Prostate gland (tissue), 2 donors: ENCODE results near the gene CMC4. TPM values are rescaled to one million over a fixed set of nuclear protein-coding genes. Genes with fewer than 3 reads are reported as not detected.

Experiments used
- DNase-seq: peaks from one replicate; pipeline ENCODE4 v3.0.0-alpha.2; 2019; ENCODE audit warnings: low spot score
- H3K27ac ChIP-seq, 2 donors: fragments of 200-600 bp; sonication (generic); 2 replicates each; pipeline ENCODE4 v1.5.1; 2017 to 2019
- H3K27me3 ChIP-seq: fragments of 200-600 bp; sonication (generic); replicated peaks from 2 replicates; pipeline ENCODE4 v1.5.1; 2019; ENCODE audit not compliant: insufficient read depth
- H3K36me3 ChIP-seq, 2 donors: fragments of 200-600 bp; sonication (generic); 1 replicate in 1 of 2; 2 replicates in 1 of 2; pipeline versions ENCODE4 v1.5.1 to v1.8.1; 2017 to 2019
- H3K4me1 ChIP-seq: fragments of 200-600 bp; sonication (generic); replicated peaks from 2 replicates; pipeline ENCODE4 v1.5.1; 2019
- H3K4me3 ChIP-seq, 2 donors: fragments of 200-600 bp; sonication (generic); 2 replicates each; pipeline ENCODE4 v1.5.1; 2017 to 2019
- H3K9me3 ChIP-seq: fragments of 200-600 bp; sonication (generic); 2 replicates; pipeline ENCODE4 v1.5.1; 2017
- CTCF ChIP-seq, 4 experiments: fragments of 200-600 bp in 2 of 4; fragments of 450-650 bp in 2 of 4; sonication (generic) in 2 of 4; IDR thresholded peaks; 1 replicate in 3 of 4; 2 replicates in 1 of 4; pipeline ENCODE4 v1.5.1; 2016 to 2019; ENCODE audit warnings: antibody characterized with exemption in 4 of 4, mild to moderate bottlenecking in 2 of 4, moderate library complexity in 2 of 4
- POLR2A ChIP-seq: fragments of 450-650 bp; IDR thresholded peaks from one replicate; pipeline ENCODE4 v1.6.1; 2016; ENCODE audit warnings: antibody characterized with exemption, mild to moderate bottlenecking
- POLR2AphosphoS5 ChIP-seq: sonication (generic); formaldehyde crosslinking; IDR thresholded peaks from one replicate; pipeline ENCODE4 v1.6.1; 2017; ENCODE audit warnings: antibody characterized with exemption
- WGBS: methylation state at CpG from one replicate; pipeline ENCODE4 v1.1.5; 2018; 5-methylcytosine and 5-hydroxymethylcytosine counted together
- intact Hi-C: fragments of 100-400 bp; cut with DNase I; formaldehyde crosslinking; loops from one replicate; pipeline ENCODE4 v1.14.2; 2022
- total RNA-seq, 2 donors: library from RNA; depleted of rRNA; stranded (reverse); fragments of >200 nt; gene quantifications; one replicate each; pipeline ENCODE4 v1.1.0, GENCODE V29; 2016

CMC4 gene
- total RNA-seq, 2 donors from 2014 or later, result 23.2 to 27.4 TPM

- DNase-seq, result no peak
- WGBS, result 44% methylated on average over 9 of the region's 9 CpGs
- intact Hi-C loops, result no loop called here
- H3K9me3 ChIP-seq, result no peaks in the 10 kb centered on the region
- H3K27me3 ChIP-seq, result no peaks in the 10 kb centered on the region
- no peak overlapping the region for H3K27ac ChIP-seq
- H3K4me3 ChIP-seq, result no peak overlapping the region
- no peaks in the 10 kb centered on the region for H3K36me3 ChIP-seq
- TF ChIP-seq POLR2A, result no peak
- no peak for TF ChIP-seq CTCF (IDR thresholded peaks at IDR 0.05)
- no peak for TF ChIP-seq POLR2AphosphoS5
- H3K4me1 ChIP-seq, result no peaks in the 10 kb centered on the region
These were observed 21.8 kb downstream of the CMC4 start for GRCh38 chrX:155048977-155049619.

GRCh38 chrX:155046811-155047528 is 24.0 kb downstream of the CMC4 start:
- H3K4me1 ChIP-seq, result no peaks in the 10 kb centered on the region
- no peak overlapping the region for H3K4me3 ChIP-seq
- intact Hi-C loops, result no loop called here
- no peak for DNase-seq
- no peaks in the 10 kb centered on the region for H3K27me3 ChIP-seq
- no peak overlapping the region for H3K27ac ChIP-seq
- no peaks in the 10 kb centered on the region for H3K36me3 ChIP-seq
- TF ChIP-seq POLR2AphosphoS5, result no peak
- no peak for TF ChIP-seq POLR2A
- TF ChIP-seq CTCF (IDR thresholded peaks at IDR 0.05), result no peak
- no peaks in the 10 kb centered on the region for H3K9me3 ChIP-seq
- 88% methylated on average over 5 of the region's 5 CpGs for WGBS

- TF ChIP-seq POLR2A (no peak), CTCF (IDR thresholded peaks at IDR 0.05) (no peak), POLR2AphosphoS5 (no peak)
- H3K27ac ChIP-seq, result no peak overlapping the region
- DNase-seq, result no peak
- intact Hi-C loops, result no loop called here
- H3K27me3 ChIP-seq, result no peaks in the 10 kb centered on the region
- no peaks in the 10 kb centered on the region for H3K4me1 ChIP-seq
- 87% methylated on average over 6 of the region's 6 CpGs for WGBS
- no peak overlapping the region for H3K4me3 ChIP-seq
- no peaks in the 10 kb centered on the region for H3K9me3 ChIP-seq
- H3K36me3 ChIP-seq, result no peaks in the 10 kb centered on the region
These were observed 24.7 kb downstream of the CMC4 start for GRCh38 chrX:155046129-155046810.

- TF ChIP-seq POLR2A, result no peak
- TF ChIP-seq POLR2AphosphoS5, result no peak
- Histone ChIP-seq H3K4me1 (no peaks in the 10 kb centered on the region), H3K9me3 (no peaks in the 10 kb centered on the region), H3K27ac (no peak overlapping the region), H3K36me3 (no peaks in the 10 kb centered on the region), H3K4me3 (no peak overlapping the region), H3K27me3 (no peaks in the 10 kb centered on the region)
- 96% methylated on average over 4 of the region's 4 CpGs for WGBS
- DNase-seq, result no peak
- intact Hi-C loops, result no loop called here
These were observed 35.2 kb downstream of the CMC4 start for GRCh38 chrX:155035688-155036087.

- Histone ChIP-seq H3K4me1 (no peaks in the 10 kb centered on the region), H3K36me3 (no peaks in the 10 kb centered on the region), H3K27ac (no peak overlapping the region), H3K27me3 (no peaks in the 10 kb centered on the region), H3K9me3 (no peaks in the 10 kb centered on the region), H3K4me3 (no peak overlapping the region)
- 85% methylated on average over 2 of the region's 5 CpGs for WGBS
- intact Hi-C loops, result no loop called here
- TF ChIP-seq POLR2A, result no peak
- TF ChIP-seq CTCF (IDR thresholded peaks at IDR 0.05), result no peak
- no peak for TF ChIP-seq POLR2AphosphoS5
- DNase-seq, result no peak
These were observed 39.3 kb downstream of the CMC4 start for GRCh38 chrX:155031657-155032056.
